ENCODE measurements around the gene ALDH3A2. TPM values are rescaled to one million over a fixed set of nuclear protein-coding genes. Genes with fewer than 3 reads are reported as not detected.

ALDH3A2 gene
- total and polyA plus RNA-seq, 2 of the 8 experiments (the other 6 are each of a cell fraction or from before 2014, with no cell fraction given) = 20.6 to 72.9 TPM

GRCh38 chr17:19726631-19727376 is 78.3 kb downstream of the ALDH3A2 start (continued):
- TF ChIP-seq MAFK (IDR thresholded peaks at IDR 0.05; ENCODE audit: low read depth, low read length) (no peak), RAD21 (IDR thresholded peaks at IDR 0.05 in 1 of 2, conservative IDR thresholded peaks at IDR 0.05 in 1 of 2; ENCODE audit: low read depth in 2 of 2, low read length in 2 of 2) (no peak), ATF3 (IDR thresholded peaks at IDR 0.05; ENCODE audit: insufficient read depth, low read depth, low read length) (no peak), HDAC2 (IDR thresholded peaks at IDR 0.05; ENCODE audit: borderline replicate concordance in 1 of 2, low read depth in 2 of 2, low read length in 2 of 2) (no peak), POLR2AphosphoS5 (IDR thresholded peaks at IDR 0.05; ENCODE audit: low read depth, low read length) (no peak)

Small RNA genes lying within 50 kb of the gene (small RNA-seq; reads per million reads assigned to genes)
- gene NMTRQ-TTG12-1 (ENCODE audit: insufficient read depth) = not detected
- gene RF00322 (ENCODE audit: insufficient read depth) = not detected

Other genes starting within 250 kb of the ALDH3A2 start
- 2.2 and 2.3 TPM in 2 replicates for gene RNF112, start 237.5 kb upstream of the ALDH3A2 start, total RNA-seq (2021; fragmentation: NEBNext Ultra II Directional; extraction: Animal tissue kit (Norgen Biotek cat#: 25700))
- gene RNF112, start 237.5 kb upstream of the ALDH3A2 start, polyA plus RNA-seq (2011; rRNA removed) = 1.1 and 1.7 TPM in 2 replicates
- 1.5 and 2.2 TPM in 2 replicates for gene SLC47A1, start 114.9 kb upstream of the ALDH3A2 start, total RNA-seq (2021; fragmentation: NEBNext Ultra II Directional; extraction: Animal tissue kit (Norgen Biotek cat#: 25700))
- 3.6 and 4.0 TPM in 2 replicates for gene SLC47A1, start 114.9 kb upstream of the ALDH3A2 start, polyA plus RNA-seq (2011; rRNA removed)
- gene SLC47A2, start 67.8 kb downstream of the ALDH3A2 start, total RNA-seq (2021; fragmentation: NEBNext Ultra II Directional; extraction: Animal tissue kit (Norgen Biotek cat#: 25700)) = not detected in 2 replicates
- not detected in 2 replicates for gene SLC47A2, start 67.8 kb downstream of the ALDH3A2 start, polyA plus RNA-seq (2011; rRNA removed)
- 0.37 and 0.46 TPM in 2 replicates for gene ALDH3A1, start 99.5 kb downstream of the ALDH3A2 start, total RNA-seq (2021; fragmentation: NEBNext Ultra II Directional; extraction: Animal tissue kit (Norgen Biotek cat#: 25700))
- gene ALDH3A1, start 99.5 kb downstream of the ALDH3A2 start, polyA plus RNA-seq (2011; rRNA removed) = 0.75 and 1.4 TPM in 2 replicates
- gene ULK2, start 219.2 kb downstream of the ALDH3A2 start, total RNA-seq (2021; fragmentation: NEBNext Ultra II Directional; extraction: Animal tissue kit (Norgen Biotek cat#: 25700)) = 5.3 and 5.4 TPM in 2 replicates
- 9.8 and 10.4 TPM in 2 replicates for gene ULK2, start 219.2 kb downstream of the ALDH3A2 start, polyA plus RNA-seq (2011; rRNA removed)

Data from H1 (cell line).